ENCODE measurements around the gene TAL2.

DNA sequence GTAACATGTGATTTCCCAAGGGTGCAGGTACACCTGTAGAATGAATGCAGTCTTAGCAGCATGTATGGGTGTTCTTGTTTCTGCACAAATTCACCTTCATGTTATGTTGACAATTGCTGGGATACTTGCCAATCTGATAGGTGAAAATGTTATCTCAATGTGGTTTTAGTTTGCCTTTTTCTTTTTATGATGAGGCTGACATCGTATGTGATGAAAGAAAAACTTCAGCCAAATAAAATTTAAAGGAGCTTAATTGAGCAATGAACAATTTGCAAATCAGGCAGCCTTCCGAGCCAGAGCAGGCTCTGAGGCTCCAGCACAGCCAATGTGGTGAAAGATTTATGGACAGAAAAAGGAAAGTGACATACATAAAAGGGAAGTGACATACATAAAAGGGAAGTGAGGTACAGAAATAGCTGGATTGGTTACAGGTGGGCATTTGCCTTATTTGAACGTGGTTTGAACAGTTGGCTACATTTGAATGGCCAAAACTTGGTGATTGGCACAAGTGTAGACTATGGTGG lies 10.5 kb downstream of the TAL2 start:
- TF ChIP-seq, protein P1, sequence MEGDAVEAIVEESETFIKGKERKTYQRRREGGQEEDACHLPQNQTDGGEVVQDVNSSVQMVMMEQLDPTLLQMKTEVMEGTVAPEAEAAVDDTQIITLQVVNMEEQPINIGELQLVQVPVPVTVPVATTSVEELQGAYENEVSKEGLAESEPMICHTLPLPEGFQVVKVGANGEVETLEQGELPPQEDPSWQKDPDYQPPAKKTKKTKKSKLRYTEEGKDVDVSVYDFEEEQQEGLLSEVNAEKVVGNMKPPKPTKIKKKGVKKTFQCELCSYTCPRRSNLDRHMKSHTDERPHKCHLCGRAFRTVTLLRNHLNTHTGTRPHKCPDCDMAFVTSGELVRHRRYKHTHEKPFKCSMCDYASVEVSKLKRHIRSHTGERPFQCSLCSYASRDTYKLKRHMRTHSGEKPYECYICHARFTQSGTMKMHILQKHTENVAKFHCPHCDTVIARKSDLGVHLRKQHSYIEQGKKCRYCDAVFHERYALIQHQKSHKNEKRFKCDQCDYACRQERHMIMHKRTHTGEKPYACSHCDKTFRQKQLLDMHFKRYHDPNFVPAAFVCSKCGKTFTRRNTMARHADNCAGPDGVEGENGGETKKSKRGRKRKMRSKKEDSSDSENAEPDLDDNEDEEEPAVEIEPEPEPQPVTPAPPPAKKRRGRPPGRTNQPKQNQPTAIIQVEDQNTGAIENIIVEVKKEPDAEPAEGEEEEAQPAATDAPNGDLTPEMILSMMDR (IDR thresholded peaks at IDR 0.05; ENCODE audit: low read depth, low read length), result no peak
- TF ChIP-seq MYC (IDR thresholded peaks at IDR 0.05; ENCODE audit: low read depth, low read length) (no peak), POLR2A (IDR thresholded peaks at IDR 0.05; ENCODE audit: extremely low read depth, insufficient read length) (no peak)
- TF ChIP-seq, protein P2, sequence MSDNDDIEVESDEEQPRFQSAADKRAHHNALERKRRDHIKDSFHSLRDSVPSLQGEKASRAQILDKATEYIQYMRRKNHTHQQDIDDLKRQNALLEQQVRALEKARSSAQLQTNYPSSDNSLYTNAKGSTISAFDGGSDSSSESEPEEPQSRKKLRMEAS (IDR thresholded peaks at IDR 0.05; ENCODE audit: low read depth, low read length), result no peak
